GM21528 (cell line): ENCODE data around the gene DNM3.

Source experiments
- ATAC-seq: cut with Tn5 transposase; IDR thresholded peaks from one replicate; pipeline ENCODE4 v1.9.1; 2021; ENCODE audit warnings: mild to moderate bottlenecking, moderate library complexity; ENCODE audit not compliant: unreplicated experiment, low FRiP score

The DNM3 gene

DNA sequence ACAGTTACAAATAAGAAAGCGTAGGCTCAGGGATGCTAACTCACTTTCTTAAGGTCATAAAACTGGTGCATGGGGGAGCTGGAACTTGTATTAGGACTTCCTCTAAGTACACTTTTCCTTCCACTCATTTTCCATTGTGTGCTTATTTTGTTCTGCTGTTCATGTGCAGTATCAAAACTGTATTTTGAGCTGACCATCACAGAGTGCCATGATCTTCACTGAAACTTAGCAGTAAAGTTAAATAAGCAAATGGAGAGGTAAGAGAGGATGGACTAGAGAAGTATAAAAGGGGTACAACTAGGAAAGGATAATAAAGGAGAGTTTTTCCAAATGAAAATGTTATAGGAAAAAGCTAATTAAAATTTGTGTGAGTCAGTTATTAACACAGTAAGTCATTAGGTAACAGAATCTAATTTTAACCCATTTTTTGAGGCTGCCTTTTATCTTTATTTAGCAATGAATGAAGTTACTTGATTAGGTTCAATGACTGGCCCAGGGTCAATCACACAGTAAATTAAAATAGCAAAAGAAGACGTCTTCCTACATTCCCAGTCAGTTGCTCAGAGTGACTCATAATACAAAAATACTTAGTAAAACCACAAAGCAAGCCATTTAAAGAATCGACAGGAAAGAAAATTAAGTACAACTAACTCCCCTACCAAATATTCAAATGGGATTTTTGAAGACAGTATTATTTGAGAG is 413.4 kb downstream of the DNM3 start:
- ATAC-seq: no peak

DNA sequence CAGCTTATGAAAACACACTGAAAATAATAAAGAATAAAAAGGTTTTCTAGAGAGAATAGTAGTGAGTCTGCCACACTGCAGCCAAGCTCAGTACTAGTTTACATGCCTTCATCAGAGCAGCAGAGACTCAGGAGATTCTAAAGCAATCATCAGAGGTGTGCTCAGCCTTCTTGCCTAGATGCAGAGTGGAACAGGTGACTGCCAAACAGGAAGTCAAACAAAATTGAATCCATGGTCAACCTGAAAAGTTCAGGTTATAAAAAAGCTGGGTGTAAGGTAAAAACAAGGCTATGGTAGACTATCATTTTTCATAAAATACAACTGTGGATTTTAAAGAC is 413.9 kb downstream of the DNM3 start:
- no peak for ATAC-seq

DNA sequence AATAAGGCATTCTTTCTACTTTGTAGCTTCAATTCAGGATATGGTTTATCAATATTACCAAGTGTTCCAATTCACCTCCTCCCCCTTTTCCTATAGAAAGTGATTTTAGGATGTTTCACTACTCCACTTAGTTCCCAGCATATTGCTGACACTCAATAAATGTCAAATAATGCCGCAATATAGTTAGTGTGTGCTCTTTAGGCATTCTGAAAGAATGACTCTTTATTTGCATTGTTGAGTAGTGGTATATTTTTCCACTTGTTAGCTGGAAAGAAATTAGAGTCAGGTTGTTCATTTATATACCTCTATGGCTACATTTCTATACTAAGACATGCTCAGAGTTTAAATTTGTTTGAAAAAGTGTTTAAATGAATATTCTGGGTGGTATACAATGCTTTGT is 424.6 kb downstream of the DNM3 start:
- no peak for ATAC-seq

DNA sequence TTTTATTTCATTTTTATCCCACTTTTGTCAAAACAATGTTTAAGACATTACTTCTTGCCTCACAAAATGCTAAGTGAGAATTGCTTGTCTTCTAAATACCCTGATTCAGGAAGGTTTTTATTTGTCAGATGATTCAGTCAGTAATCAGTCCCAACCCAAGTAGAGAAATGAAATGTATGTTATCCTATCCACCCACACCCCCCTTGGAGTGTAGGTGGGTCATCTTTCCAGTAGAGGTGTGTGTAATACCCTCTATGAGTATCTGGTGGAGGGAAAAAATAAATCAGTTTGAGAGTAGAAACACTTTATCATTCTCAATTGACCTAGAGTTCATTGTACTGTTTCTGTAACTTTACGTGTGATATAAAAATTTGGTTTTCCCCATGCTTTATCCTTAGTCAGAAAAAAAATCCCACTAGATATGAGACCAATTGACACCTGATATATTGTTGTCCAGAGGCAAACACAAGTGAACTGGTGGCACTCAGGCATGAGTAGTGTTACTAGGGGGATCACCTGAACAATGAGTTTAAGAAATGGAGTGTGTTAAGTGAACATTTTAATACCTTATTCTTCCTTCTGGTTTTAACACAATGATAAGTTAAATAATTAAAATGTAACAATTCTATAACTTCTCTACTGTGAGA is 425.4 kb downstream of the DNM3 start:
- ATAC-seq: no peak

DNA sequence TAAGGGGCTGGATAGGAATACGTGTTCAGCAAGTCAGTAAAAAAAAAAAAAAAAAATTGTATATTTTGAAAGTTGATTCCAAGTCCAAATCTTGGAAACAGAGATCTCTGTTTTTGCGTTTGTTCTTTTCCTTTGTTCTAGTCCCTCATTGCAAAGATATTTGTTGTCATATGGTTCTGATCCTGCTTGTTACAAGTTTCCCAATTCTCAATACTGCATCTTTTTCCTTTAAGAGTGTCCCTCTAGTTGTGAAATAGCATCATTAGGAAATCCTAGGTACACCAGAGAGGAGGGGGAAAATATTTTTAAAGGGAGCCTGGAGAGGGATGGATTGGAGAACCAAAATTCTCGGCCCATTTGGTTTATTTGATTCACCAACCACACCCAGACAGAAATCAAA is 426.9 kb downstream of the DNM3 start:
- no peak for ATAC-seq

DNA sequence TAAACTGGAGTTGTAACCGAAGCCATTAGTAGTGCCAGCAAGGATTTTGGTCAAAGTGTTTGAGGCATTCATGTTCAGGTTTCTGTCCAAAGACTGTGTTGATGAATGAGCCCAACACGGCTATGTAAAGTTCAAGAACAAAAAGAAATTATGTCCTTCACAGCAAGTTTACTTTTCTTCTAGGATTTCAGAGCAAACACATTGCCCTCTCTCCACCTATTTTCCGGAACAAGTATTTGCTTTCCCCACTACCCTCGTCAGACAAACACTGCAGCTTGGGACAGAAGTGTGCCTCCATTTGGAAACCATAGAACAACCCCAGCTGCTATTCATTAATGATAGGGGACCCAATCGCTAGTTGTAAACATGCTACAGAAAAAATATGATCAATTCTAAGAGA is 427.8 kb downstream of the DNM3 start:
- no peak for ATAC-seq

DNA sequence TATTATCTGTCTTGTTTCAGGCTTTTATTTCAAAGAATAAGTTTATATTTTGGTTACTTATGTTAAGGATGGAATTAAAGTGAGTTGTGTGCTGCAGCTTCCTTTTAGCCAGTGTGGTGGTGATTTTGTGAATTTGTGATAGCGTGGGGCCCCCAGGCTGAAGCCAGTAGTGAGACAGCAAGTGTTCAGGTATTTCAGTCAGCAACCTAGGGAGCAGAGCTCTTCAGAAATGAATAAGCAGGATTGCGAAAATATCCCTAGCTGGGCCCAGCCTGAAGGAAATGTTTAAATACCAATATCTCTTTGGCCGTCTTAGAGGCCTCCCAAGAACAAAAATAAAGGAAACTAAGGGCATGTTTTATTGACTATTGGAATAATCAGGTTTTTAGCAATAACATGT is 428.3 kb downstream of the DNM3 start:
- no peak for ATAC-seq

DNA sequence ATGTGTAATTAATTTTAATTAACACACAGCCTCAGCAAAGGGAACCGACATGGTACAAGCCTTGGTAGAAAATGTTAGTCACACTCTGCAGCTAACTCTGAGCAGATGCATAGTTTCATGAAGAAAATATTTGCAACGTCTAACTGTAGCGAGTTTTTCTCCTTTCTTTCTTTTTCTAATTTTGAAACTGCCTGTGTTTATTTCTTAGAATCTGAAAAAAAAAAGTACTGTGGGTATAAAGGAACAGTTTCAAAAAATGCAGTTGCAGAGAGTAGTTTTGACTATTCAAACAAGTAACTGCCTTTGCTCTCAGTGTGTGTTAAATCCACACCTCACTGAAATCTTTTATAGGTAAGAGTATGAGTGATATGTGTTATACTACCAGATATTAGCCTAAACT is 429.3 kb downstream of the DNM3 start:
- ATAC-seq: no peak

DNA sequence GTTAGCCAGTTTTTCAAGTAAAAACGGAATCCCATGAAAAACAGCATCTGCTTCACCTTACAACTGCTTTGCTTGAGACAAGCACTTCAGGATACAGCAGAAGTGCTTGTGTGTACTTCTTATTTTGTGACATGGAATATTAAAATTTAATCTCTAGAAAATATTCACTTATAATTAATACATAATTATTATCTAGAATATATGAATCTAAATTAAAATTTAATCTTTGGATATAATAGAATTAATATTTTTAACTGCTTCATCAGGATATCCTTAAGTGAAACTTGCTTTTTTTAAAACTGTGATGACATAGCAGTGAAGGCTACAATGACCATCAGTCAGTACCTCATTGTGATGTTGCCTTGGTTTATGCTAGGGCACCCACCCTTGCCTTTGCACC is 430.8 kb downstream of the DNM3 start:
- ATAC-seq: no peak

DNA sequence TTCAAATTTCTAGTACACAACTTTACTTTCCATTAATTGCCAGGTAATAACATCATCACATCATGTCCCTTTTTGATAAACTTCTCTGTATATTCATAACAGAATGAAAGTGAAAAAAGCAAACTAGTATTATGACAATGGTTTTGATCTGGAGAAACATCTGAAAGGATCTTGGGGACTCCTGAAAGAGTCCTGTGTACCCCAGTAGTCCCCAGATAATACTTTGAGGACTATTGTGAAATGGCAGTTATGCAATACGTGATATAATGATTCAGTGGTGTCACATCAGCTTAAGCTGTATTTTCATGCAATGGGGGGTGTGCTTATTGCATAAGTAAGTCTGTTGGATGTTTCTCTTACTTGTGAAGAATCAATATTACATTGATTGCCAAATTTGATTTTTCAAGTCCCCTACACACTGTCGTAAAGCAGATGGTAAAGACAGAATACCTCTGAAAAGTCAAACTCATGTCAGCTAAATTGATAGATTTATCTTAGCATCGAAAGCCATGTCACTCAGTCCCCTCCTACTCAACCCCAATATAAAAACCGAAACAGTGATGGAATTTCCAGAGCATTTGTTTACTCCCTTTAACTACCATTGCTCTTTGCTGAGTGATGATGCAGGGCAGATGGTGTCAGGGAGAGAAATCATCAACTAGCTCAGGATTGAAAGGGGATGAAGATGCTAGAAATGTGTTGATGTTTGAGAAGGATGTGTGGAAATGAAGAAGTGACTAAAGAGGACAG is 432.5 kb downstream of the DNM3 start:
- no peak for ATAC-seq

DNA sequence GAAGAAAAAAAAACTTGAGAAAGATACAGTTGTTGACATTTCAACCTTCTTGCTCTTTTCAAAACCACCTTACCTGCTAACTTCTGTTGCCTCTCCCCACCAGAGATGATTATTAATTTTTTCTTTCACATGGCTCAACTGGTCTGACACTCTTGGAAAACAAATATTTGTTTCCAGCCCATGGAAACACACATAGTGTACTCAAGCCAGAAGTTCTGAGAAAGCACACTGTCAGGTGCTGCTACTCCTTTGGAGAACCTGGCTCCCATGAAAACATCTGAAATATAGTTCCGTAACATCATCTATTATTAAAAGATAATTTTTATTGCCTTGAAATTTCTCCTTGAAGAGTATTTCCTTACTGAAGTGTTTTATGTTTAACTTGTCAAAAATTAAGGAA is 434.2 kb downstream of the DNM3 start:
- no peak for ATAC-seq

DNA sequence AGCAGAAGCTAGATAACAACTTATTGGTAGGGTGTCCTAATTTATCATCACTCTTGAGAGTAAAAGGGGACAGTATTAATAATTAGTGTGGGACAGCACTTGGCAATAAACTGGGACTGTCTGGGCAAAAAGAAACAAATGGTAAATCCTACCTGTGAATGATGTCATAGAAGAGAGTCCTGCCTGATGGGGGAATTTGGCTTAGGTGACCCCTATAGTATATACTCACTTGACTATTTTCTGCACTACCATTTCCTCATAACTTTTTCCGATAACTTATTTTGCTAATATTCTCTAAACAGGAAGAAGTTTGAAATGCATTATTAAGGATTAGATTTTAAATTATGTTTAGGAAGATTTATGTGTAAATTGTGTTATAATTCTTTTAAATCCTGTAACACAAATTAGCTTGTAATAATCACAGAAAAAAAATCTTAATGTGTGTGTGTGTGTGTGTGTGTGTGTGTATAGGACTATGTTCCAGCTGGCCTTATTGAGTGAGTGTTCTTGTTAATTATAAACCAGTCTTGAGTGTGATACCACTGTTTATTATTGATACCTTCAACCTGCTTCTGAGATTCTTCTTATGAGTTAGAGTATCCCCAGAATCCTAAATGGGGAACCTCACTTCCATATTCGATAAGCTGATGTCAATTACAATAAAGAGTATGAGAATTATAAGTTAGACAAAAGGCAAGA is 435.0 kb downstream of the DNM3 start:
- ATAC-seq: no peak

DNA sequence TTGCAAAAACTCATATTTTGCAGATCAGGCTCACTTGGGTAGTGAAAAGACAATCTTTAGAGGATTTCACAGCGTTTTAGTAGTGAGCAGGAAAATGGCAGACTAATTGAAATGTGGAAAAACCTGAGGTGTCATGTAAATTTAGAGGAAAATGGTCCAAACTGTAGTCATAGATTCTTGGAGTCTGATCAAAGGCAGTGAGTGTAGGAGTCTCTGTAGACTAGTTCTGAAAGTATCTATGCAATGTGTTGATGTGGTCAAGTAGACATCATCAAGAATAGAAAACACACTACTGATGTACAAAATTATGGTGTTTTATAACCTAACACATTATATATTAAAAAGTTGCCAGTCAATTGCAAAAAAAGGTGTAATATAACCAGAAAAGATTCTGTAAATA is 436.0 kb downstream of the DNM3 start:
- ATAC-seq: no peak

DNA sequence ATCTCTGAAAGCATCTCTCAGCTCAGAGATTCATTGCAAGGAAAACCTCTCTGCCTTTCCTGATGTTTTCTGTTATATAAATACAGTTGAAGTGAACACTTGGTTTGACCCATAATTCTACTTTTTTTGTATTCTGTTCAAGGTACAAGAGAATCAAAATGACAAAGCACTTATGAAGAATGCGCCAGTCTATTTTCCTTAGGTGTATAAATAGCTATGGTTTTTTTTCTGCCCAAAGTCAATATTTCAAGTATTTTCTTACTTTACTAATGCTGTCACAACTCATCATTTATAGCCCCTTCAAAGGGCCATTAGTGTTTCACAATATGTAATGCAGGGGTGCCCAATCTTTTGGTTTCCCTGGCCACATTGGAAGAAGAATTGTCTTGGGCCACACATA is 436.7 kb downstream of the DNM3 start:
- no peak for ATAC-seq

DNA sequence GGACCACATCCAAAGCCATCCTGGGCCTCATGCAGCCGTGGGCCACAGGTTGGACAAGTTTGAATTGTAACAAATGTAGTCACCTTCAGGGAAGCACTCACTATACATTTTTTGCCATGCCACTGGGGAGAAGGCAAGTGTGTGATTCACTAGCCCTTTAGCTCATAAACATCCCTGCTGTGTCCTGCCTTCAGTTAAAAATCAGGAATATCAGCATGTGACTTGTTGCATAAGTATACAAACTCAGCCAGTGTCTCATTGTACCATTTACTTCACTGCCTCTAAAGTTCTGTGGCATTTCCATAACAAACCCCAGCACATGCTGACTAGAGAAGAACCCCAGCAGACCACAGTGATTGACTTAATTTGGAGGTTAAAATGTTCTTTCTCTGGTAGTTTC is 437.2 kb downstream of the DNM3 start:
- no peak for ATAC-seq

DNA sequence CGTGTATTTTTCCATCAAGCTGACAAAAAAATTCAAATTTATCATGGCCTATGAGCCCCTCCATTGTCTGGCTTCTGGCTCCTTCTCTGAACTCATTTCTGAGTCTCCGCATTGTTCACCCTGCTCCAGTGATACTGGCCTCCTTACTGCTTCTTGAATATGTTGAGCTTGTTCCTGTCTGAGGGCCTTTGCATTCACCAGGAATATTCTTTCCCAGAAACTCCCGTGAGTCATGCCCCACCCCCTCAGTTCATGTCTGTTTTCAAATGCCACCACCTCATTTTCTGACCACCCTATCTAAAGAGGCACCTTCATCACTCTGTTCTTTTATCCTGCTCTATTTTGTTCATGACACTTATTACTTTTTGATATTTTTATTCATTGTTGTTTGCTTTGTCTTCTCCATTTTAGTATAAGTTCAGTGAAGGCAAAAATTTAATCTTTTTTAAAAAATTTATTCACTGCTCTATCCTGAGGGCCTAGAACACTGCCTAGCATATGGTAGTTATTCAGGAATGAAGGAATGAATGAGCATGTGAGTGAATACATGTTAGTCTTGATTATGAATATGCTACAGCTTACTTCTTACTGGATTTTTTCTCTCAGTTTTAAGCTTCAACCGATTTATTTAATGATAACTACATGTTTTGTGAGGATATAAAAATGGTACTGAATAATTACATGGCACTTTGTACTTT is 438.8 kb downstream of the DNM3 start:
- ATAC-seq: no peak

DNA sequence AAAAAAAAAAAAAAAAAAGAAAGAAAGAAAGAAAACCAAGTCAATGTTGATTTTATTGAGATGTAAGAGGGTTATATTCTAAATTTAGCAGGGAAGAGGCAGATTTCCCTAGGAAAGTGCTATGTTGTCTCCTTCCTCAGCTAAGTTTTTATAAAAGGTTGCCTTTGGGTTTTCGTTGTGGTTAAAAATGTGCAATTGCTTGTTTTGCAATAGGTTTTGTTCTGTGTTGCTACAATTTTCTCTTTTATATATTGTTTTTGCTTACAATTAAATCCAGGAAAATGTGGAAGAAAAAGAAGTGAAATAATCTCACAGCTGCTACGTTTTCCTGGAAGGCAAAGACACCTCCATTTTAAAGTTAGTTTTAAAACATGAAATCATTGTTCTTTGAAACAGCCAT is 442.5 kb downstream of the DNM3 start:
- ATAC-seq: no peak

DNA sequence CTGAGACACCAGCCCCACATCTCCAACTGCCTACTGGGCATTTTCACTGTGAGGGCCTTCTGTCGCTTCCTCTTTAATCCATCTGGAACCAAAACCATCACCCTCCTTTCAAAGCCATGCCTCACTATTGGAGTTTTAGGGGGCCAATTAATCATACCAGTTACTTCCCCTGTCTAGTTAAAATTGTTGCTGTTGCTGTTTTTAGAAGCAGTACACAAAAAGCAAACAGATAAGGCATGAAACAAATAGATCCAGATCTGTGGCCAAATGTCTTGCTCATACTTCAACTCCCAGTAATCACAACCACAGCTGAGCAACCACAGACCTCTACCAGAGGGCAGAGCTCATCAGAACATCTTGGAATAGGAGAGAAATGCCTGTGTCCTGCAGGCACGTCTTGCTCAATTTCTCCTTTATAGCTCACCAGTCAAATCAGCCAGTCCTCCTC is 445.4 kb downstream of the DNM3 start:
- no peak for ATAC-seq

DNA sequence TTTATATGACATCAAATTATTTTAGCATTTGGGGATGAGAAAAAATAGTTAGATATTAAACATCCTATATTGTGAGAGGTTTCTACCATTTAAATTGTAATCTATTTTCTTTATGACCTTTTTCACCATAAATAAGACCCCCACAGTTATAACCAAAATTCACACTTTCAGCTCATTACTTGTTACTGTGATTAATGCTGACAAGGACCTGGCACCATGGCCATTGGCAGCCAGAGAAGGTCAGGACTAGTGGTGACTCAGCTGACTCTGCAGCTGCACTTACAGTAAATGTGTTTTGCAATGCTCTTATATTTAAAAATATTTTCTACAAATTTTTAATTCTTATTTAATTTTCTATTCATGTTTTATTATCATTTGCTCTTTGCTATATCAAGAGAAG is 445.9 kb downstream of the DNM3 start:
- ATAC-seq: no peak

DNA sequence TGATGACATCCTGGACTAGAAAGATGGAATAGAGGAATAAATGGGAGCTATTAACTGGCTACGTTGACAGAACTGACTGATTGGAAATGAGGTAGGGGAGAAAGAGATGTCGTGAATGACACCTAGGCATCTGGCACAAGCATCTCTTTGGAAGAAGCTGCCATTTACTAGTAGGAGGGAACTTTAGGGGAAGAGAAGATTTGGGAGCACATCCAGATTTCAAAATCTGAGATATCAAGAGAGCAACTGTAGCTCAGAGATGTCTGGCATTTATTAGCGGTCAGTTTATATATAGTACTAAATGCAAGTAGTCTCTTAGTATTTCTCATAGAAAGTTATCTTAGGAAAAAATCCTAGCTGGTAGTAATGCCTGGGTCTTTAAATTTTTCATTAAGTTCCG is 447.3 kb downstream of the DNM3 start:
- ATAC-seq: no peak

DNA sequence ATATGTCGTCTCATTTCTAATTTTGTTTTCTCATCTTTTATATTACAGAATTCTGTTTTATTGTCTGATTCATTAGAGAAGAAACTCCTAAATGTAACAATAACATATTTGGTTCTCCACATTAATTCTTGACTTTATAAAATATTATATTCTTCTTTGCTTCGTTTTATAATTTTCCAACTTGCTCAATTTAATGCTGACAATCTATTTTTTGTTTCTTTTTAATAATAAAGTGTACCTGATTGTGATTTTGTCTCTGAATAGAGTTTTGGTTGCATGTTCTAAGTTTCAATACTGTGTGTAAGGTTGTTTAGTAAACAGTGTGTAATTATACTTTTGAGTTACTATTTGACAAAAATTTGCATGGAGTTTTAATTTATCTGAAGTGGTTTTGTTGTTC is 448.1 kb downstream of the DNM3 start:
- no peak for ATAC-seq
